ENCODE results near the gene NLRC3. TPM values are rescaled to one million over a fixed set of nuclear protein-coding genes. Genes with fewer than 3 reads are reported as not detected.

NLRC3 gene
- total RNA-seq, 1 donor from 2014 or later = 0.23 TPM

DNA sequence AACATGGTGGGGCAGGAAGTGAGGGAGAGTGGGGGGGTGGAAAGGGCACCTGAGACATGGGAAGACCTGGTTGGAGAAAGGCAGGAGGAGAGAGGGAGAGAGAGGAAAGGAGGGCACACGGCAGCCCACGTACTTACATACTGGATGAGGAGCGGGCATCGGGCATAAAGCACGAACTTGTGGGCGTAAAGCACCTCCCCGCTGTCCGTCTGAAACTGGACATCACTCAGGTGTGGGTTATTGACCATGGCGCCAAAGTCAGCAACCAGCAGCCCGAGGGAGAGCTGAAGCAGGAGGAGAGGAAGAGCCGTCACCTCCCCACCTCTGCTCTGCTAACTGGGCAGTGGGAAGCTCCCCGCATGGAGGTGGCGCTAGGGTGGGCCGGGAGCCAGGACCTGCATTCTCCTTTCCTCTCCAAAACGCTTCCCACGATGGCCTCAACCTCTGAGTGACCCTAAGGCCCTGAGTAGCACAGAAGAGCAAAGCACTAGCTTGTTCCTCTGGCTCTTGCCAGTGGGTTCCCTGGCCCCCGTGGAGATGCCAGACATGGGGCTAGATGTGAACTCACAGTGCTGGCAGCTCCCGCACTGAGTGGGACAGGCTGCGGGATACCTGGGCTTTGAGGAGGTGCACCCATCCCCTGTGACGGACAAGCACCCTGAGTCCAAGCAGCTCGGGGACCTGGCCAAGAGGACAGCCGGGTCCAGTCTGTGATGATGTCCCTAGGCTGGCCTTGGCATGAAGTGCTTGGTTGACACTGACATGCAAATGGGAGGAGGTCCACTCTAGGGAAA lies 17.3 kb upstream of the NLRC3 start:
- no peaks in the 10 kb centered on the region for H3K9me3 ChIP-seq (ENCODE audit: insufficient read depth, low read depth, low read length)
- peaks cover 2% of the 10 kb centered on the region for H3K4me1 Mint-ChIP-seq (ENCODE audit: low read depth, unreplicated experiment)
- H3K27ac Mint-ChIP-seq (ENCODE audit: unreplicated experiment) = no peak overlapping the region
- no peak overlapping the region for H3K4me3 Mint-ChIP-seq (ENCODE audit: unreplicated experiment)
- H3K4me2 ChIP-seq (ENCODE audit: low read length) = no peak overlapping the region
- TF ChIP-seq, protein P1, sequence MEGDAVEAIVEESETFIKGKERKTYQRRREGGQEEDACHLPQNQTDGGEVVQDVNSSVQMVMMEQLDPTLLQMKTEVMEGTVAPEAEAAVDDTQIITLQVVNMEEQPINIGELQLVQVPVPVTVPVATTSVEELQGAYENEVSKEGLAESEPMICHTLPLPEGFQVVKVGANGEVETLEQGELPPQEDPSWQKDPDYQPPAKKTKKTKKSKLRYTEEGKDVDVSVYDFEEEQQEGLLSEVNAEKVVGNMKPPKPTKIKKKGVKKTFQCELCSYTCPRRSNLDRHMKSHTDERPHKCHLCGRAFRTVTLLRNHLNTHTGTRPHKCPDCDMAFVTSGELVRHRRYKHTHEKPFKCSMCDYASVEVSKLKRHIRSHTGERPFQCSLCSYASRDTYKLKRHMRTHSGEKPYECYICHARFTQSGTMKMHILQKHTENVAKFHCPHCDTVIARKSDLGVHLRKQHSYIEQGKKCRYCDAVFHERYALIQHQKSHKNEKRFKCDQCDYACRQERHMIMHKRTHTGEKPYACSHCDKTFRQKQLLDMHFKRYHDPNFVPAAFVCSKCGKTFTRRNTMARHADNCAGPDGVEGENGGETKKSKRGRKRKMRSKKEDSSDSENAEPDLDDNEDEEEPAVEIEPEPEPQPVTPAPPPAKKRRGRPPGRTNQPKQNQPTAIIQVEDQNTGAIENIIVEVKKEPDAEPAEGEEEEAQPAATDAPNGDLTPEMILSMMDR (IDR thresholded peaks at IDR 0.05; ENCODE audit: insufficient read depth, low read depth, low read length) = no peak
- TF ChIP-seq EZH2 (IDR thresholded peaks at IDR 0.05; ENCODE audit: insufficient read depth, low read length) = no peak
- H3K36me3 ChIP-seq (ENCODE audit: insufficient read depth, low read length) = peaks cover under 1% of the 10 kb centered on the region
- no peaks in the 10 kb centered on the region for H3K27me3 ChIP-seq (ENCODE audit: insufficient read depth, low read length)
- H4K20me1 ChIP-seq (ENCODE audit: insufficient read depth, low read length) = no peaks in the 10 kb centered on the region
- H3K79me2 ChIP-seq (ENCODE audit: insufficient read depth, low read length) = no peaks in the 10 kb centered on the region
- no peak overlapping the region for H2AFZ ChIP-seq (ENCODE audit: low read depth, low read length)
- H3K4me1 ChIP-seq (ENCODE audit: insufficient read depth, low read length) = no peaks in the 10 kb centered on the region
- DNase-seq (ENCODE audit: low read depth) (no peak), FAIRE-seq (no peak)
- H3K36me3 Mint-ChIP-seq (ENCODE audit: low read depth, unreplicated experiment) = peaks cover 32% of the 10 kb centered on the region
- H3K27ac ChIP-seq (ENCODE audit: low read depth, low read length) = no peak overlapping the region
- no peak overlapping the region for H3K4me3 ChIP-seq (ENCODE audit: insufficient read depth, low read depth, low read length)
- H3K9ac ChIP-seq (ENCODE audit: low read length) = no peak overlapping the region
- peaks cover 4% of the 10 kb centered on the region for H3K9me3 Mint-ChIP-seq (ENCODE audit: unreplicated experiment)
- H3K27me3 Mint-ChIP-seq (ENCODE audit: low read depth, unreplicated experiment) = no peaks in the 10 kb centered on the region

DNA sequence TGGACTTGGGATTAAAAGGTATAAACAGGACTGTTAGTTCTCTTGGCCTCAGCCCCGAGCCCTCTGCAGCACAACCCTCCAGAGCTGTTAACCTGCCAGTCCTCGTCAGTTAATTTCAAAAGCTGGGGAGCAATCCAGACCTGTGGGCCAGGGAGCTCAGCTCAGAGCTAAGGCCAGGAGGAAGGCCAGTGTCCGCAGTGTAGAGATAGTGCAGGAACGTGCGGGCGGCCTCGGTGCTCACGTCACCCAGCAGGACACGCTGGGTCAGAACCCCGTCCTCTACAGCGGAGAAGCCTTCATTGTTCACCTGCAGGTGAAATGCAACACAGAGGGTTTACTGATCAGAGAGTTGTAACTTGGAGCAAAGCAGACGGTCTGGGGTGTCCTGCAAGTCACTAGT lies 15.4 kb upstream of the NLRC3 start:
- no peaks in the 10 kb centered on the region for H3K27me3 Mint-ChIP-seq (ENCODE audit: low read depth, unreplicated experiment)
- H3K9me3 Mint-ChIP-seq (ENCODE audit: unreplicated experiment) = no peaks in the 10 kb centered on the region
- H3K4me3 ChIP-seq (ENCODE audit: insufficient read depth, low read depth, low read length) = no peak overlapping the region
- H3K9me3 ChIP-seq (ENCODE audit: insufficient read depth, low read depth, low read length) = no peaks in the 10 kb centered on the region
- no peak for TF ChIP-seq EZH2 (IDR thresholded peaks at IDR 0.05; ENCODE audit: insufficient read depth, low read length)
- TF ChIP-seq, protein P1 (IDR thresholded peaks at IDR 0.05; ENCODE audit: insufficient read depth, low read depth, low read length) = no peak
- H3K27ac ChIP-seq (ENCODE audit: low read depth, low read length) = no peak overlapping the region
- no peaks in the 10 kb centered on the region for H3K36me3 ChIP-seq (ENCODE audit: insufficient read depth, low read length)
- no peak overlapping the region for H2AFZ ChIP-seq (ENCODE audit: low read depth, low read length)
- no peak overlapping the region for H3K4me3 Mint-ChIP-seq (ENCODE audit: unreplicated experiment)
- H3K79me2 ChIP-seq (ENCODE audit: insufficient read depth, low read length) = no peaks in the 10 kb centered on the region
- no peaks in the 10 kb centered on the region for H3K4me1 ChIP-seq (ENCODE audit: insufficient read depth, low read length)
- peaks cover 2% of the 10 kb centered on the region for H3K4me1 Mint-ChIP-seq (ENCODE audit: low read depth, unreplicated experiment)
- DNase-seq (ENCODE audit: low read depth) (no peak), FAIRE-seq (no peak)
- H3K27ac Mint-ChIP-seq (ENCODE audit: unreplicated experiment) = no peak overlapping the region
- H3K4me2 ChIP-seq (ENCODE audit: low read length) = no peak overlapping the region
- H3K27me3 ChIP-seq (ENCODE audit: insufficient read depth, low read length) = no peaks in the 10 kb centered on the region
- no peak overlapping the region for H3K9ac ChIP-seq (ENCODE audit: low read length)
- H4K20me1 ChIP-seq (ENCODE audit: insufficient read depth, low read length) = no peaks in the 10 kb centered on the region
- peaks cover 29% of the 10 kb centered on the region for H3K36me3 Mint-ChIP-seq (ENCODE audit: low read depth, unreplicated experiment)

DNA sequence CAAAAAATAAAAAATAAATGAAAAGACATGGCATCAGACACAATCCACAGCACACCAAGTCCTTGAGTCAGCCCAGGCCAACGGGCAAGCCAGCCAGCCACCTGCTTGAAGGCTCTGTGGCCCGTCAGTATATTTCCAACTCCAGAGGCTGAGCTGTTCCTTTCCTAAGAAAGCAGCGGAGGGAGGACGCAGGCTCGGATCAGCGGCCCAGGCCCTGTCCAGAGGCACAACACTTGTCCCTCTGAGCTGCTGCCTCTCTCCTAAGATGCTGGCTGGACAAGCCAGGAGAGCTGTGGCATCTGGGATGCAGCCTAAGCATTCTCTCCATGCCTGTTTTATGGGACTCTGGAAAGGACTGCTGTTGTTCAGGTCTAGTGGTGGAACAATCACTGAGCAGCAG lies 14.8 kb upstream of the NLRC3 start:
- no peak for FAIRE-seq
- no peak overlapping the region for H3K27ac Mint-ChIP-seq (ENCODE audit: unreplicated experiment)

More for the DNA sequence above, 14.8 kb upstream of the NLRC3 start:
- Mint-ChIP-seq H3K36me3 (ENCODE audit: low read depth, unreplicated experiment) (peaks cover 27% of the 10 kb centered on the region), H3K4me1 (ENCODE audit: low read depth, unreplicated experiment) (peaks cover 2% of the 10 kb centered on the region), H3K9me3 (ENCODE audit: unreplicated experiment) (no peaks in the 10 kb centered on the region), H3K27me3 (ENCODE audit: low read depth, unreplicated experiment) (no peaks in the 10 kb centered on the region), H3K4me3 (ENCODE audit: unreplicated experiment) (no peak overlapping the region)
- H3K36me3 ChIP-seq (ENCODE audit: insufficient read depth, low read length) = no peaks in the 10 kb centered on the region
- no peak overlapping the region for H3K27ac ChIP-seq (ENCODE audit: low read depth, low read length)
- H4K20me1 ChIP-seq (ENCODE audit: insufficient read depth, low read length) = no peaks in the 10 kb centered on the region
- H3K79me2 ChIP-seq (ENCODE audit: insufficient read depth, low read length) = no peaks in the 10 kb centered on the region
- H3K27me3 ChIP-seq (ENCODE audit: insufficient read depth, low read length) = no peaks in the 10 kb centered on the region
- no peak overlapping the region for H3K4me3 ChIP-seq (ENCODE audit: insufficient read depth, low read depth, low read length)
- DNase-seq (ENCODE audit: low read depth) = no peak
- no peak for TF ChIP-seq EZH2 (IDR thresholded peaks at IDR 0.05; ENCODE audit: insufficient read depth, low read length)
- TF ChIP-seq, protein P1 (IDR thresholded peaks at IDR 0.05; ENCODE audit: insufficient read depth, low read depth, low read length) = no peak
- no peak overlapping the region for H3K9ac ChIP-seq (ENCODE audit: low read length)
- H3K4me1 ChIP-seq (ENCODE audit: insufficient read depth, low read length) = no peaks in the 10 kb centered on the region
- no peak overlapping the region for H2AFZ ChIP-seq (ENCODE audit: low read depth, low read length)
- no peak overlapping the region for H3K4me2 ChIP-seq (ENCODE audit: low read length)
- H3K9me3 ChIP-seq (ENCODE audit: insufficient read depth, low read depth, low read length) = no peaks in the 10 kb centered on the region
